ENCODE results near the gene UBAP1. TPM values are rescaled to one million over a fixed set of nuclear protein-coding genes. Genes with fewer than 3 reads are reported as not detected.

The UBAP1 gene
- polyA plus RNA-seq, 1 of the 3 experiments (the other 2 are of a cell fraction), result 26.3 TPM

Small RNA genes lying within 50 kb of the gene (small RNA-seq; reads per million reads assigned to genes)
- gene AL353662.3 (0 reads per million in 7 experiments), gene RNA5SP282 (0 reads per million in 7 experiments), gene RNU2-50P (0 to 10.4 (median 0) reads per million in 7 experiments)

Other genes with a start within 250 kb of the UBAP1 start
- 12.8 and 15.8 TPM in 2 replicates for gene UBAP2, start 130.2 kb upstream of the UBAP1 start, polyA plus RNA-seq (2012; rRNA removed)
- gene DCAF12, start 52.3 kb upstream of the UBAP1 start, polyA plus RNA-seq (2012; rRNA removed), result 20.8 and 25.7 TPM in 2 replicates
- gene KIF24, start 150.2 kb downstream of the UBAP1 start, polyA plus RNA-seq (2012; rRNA removed), result 1.2 and 1.4 TPM in 2 replicates
- 47.8 and 65.2 TPM in 2 replicates for gene NUDT2, start 150.5 kb downstream of the UBAP1 start, polyA plus RNA-seq (2012; rRNA removed)
- gene MYORG, start 197.9 kb downstream of the UBAP1 start, polyA plus RNA-seq (2012; rRNA removed), result 0.97 and 1.1 TPM in 2 replicates

Measured in SK-N-SH (cell line).